NCI-H774 (cell line): ENCODE data around the gene BCL11A.

Experiments
- DNase-seq: peaks from one replicate; lab custom pipeline; 2025; lab: John Stamatoyannopoulos, UW

Gene BCL11A

GRCh38 chr2:60461421-60462108 lies 91.9 kb downstream of the BCL11A start:
- no peak for DNase-seq

- no peak for DNase-seq
Observed at GRCh38 chr2:60460577-60461420, 92.7 kb downstream of the BCL11A start.

DNA sequence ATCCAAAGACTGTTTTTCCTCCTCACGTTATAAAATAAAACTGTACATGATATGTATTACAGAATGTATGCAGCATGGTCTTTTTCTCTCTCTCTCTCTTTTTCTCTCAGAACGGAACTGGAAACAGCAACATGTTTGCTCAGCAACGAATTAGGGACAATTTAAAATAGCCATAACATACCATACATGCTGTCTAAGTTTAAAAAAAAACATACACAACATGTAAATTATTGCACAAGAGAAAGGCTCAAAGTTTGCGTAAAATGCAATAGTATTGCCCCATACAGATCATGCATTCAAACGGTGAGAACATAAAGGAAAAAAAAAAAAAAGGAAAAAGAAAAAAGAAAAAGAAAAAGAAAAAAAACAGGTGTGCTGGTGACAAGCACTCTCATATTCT lies 93.6 kb downstream of the BCL11A start:
- no peak for DNase-seq

DNA sequence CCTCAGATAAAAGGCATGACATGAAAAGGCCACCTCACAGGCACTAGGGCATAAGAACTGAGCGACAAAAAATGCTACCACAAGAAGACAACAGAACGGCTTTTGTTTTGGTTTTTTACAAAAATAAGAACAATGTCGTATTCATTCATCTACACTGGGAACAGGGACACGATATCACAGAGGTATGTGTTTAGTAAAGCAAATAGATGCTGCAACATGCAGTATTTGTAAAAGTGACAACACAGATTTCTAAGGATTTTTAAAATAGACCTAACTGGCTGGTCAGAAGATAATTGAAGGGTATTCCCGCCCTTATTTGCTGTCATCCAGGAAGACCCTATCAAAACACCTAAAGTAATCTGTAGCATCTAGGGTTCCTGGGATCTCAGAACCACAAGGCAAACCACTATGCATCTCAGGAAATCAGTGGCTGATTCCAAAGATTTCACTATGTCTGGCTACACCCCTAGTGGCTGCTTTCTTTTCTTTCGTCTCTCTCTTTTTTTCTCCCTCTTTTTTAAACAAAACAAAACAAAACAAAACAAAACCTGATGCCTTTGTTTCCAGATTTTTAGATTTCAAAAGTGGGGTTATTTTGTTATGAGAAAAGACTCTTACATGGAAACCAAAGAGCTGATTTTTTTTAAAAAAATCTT lies 97.2 kb downstream of the BCL11A start:
- DNase-seq = no peak

DNA sequence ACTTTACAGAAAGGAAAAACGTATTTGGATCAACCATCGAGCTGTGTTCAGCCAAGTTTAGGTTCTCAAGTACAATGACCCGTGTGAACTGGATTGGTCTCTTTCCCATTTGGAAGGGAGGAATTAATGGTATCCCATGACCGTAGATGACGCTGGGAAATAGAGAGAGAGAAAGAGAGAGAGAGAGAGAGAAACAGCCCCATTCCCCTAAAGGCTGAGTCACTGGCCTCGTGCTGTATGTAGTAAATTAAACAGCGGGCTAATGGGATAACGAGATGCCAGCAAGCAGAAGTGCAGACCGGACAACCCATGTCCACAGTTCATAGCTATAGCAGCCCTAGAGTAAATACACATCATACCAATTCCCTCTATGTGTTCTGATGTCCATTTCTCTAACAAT lies 99.6 kb downstream of the BCL11A start:
- no peak for DNase-seq

GRCh38 chr2:60453301-60453700 lies 100.2 kb downstream of the BCL11A start:
- no peak for DNase-seq

GRCh38 chr2:60450488-60450887 lies 103.0 kb downstream of the BCL11A start:
- no peak for DNase-seq

- DNase-seq = no peak
Observed at GRCh38 chr2:60447943-60448342, 105.5 kb downstream of the BCL11A start.

GRCh38 chr2:60446413-60447267 lies 106.8 kb downstream of the BCL11A start:
- no peak for DNase-seq

GRCh38 chr2:60445684-60446179 lies 107.7 kb downstream of the BCL11A start:
- no peak for DNase-seq

DNA sequence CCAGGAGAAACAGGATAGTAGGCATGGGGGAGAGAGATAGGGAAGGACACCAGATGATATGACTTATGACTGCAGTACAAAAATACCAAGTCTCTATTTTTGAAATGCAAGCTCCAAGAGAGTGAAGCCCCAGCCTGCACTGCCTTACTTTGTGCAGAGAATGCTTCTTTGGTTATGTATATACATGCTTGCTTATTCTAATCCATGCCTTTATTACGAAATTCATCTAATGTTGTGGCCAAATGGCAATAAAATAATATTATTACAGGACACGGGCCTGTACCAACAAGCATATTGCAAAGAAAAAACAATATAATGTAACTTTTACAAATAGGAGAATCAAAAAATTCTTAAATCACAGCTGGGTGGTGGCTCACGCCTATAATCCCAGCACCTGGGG lies 110.8 kb downstream of the BCL11A start:
- no peak for DNase-seq

DNA sequence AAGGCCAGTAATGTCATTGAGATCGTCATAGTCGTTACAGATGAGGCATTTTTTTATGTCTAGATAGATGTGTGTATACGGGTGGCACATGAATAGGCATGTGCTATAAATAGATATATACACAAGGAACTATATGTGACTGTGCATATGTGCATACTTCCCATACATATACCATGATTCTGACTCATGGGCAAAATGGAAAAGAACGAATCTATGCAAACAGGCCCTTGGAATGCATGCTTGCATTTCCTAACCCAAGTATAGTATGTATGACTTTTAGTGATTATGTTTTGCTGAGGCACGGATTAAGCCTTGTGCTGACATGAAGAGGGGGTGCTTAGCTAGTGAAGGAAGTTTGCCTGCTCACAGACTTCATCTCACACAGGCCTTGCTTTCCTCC lies 111.7 kb downstream of the BCL11A start:
- DNase-seq = no peak

- DNase-seq = no peak
Observed at GRCh38 chr2:60440767-60441163, 112.7 kb downstream of the BCL11A start.

DNA sequence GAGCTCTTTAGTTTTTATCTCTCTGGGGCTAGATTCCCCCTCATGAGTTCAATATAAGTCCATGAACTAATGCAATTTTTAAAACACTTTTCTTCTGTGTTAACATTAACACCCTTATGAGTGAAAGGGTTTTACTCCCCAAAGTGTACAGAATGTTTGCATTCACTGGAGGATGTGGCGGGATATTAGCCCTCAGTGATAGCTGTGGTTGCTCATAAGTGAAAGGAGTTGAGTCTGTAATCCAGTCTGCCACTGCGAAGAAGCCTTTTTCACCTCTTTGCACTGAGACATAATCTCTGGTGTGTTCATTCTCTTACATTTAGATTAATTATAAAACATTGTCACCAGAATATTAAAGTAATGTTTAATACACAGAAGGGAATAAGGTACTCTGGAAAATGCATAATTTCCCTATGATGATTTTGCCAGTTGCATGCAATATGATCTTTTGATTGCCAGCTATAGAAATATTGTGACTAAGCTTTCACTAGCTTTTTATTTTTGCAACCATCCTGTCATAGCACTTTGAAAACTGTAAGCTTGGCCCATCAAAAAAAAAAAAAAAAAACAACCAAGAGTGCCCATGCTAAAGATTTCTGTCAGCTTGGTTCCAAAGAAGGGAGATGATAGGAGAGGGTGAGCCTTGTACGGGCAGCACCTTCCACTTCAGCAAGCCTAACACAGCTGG lies 113.2 kb downstream of the BCL11A start:
- DNase-seq = no peak

DNA sequence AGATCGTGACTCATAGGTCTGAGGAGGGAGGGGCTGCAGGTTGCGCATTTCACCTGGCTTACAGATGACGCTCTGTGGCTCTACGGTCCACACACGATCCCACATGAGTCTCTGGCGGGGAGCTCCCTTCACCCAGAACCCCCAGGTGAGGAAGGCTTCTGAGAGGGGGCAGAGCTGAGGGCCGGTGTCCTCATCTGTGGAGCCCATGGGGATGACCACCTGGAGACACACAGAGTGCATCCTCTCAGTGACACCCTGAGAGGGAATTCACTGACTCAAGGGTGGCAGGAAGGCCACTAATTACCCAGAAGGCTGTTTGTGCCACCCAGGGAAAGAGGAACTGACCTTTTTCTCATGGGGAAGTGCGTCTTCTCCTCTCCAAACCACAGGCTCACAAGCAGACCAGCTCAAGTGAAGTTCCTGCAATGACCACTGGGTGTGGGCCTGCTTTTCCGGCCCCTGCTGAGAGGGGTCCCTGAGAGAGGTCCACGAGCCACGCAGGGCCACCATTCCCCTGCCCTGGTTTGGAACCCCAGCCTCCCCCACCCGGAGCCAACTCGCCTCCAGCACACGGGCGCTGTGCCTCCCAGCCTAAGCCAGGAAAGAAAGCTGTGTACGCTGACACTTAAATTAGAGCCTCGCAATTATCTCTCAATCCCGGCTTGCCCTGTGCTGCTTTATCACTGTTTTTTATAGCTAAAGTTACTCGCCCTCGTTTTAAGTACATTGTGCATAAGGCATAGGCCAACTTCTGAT lies 114.1 kb downstream of the BCL11A start:
- no peak for DNase-seq

DNA sequence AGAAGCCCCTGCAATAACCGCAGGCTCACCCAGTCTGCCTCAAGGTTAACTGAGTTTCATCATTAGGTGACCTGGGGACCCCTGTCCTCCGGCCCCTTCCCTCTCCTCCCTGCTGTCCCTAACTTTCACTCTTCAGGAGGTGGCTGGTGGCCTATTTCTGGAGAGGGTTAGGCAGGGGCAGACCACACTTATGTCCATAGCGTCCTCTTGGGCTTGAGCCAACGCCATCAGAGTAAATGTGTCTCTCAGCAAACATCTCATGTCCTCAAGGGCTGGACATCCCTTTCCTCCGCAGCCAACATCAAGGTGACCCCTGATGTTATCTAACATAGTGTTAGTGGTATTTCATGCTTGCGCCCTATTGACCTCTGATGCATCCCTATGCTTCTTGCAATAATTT lies 114.8 kb downstream of the BCL11A start:
- no peak for DNase-seq

- no peak for DNase-seq
Observed at GRCh38 chr2:60438131-60438530, 115.3 kb downstream of the BCL11A start.

GRCh38 chr2:60437080-60437696 lies 116.3 kb downstream of the BCL11A start:
- no peak for DNase-seq

GRCh38 chr2:60433018-60433596 lies 120.3 kb downstream of the BCL11A start:
- DNase-seq = no peak
